HEK293 (cell line): ENCODE measurements around the gene OPALIN.

Experiments
- CTCF ChIA-PET: fragments of 350-600 bp; formaldehyde crosslinking; extraction: SDS; loops from one replicate; lab custom pipeline; 2021; ENCODE audit warnings: antibody characterized with exemption; lab: Yijun Ruan, JAX
- POLR2A ChIA-PET: fragments of 300-600 bp; formaldehyde crosslinking; extraction: SDS; loops from one replicate; lab custom pipeline; 2020; ENCODE audit warnings: antibody characterized with exemption, inconsistent platforms; lab: Yijun Ruan, JAX
- H3K27ac ChIP-seq: fragments of 200-500 bp; sonication (Bioruptor generic); 2 replicates; pipeline ENCODE4 v1.5.1; 2014; ENCODE audit warnings: low read depth, low read length, control low read depth, inconsistent platforms; ENCODE audit errors: extremely low read depth
- H3K36me3 ChIP-seq, 2 experiments: fragments of 200-500 bp in 1 of 2; sonication (Bioruptor generic) in 1 of 2; 1 replicate in 1 of 2; 2 replicates in 1 of 2; pipeline ENCODE4 v1.5.1; 2014 to 2017; ENCODE audit warnings: inconsistent platforms in 2 of 2, low read length in 2 of 2; ENCODE audit not compliant: control insufficient read depth in 2 of 2, insufficient read depth in 1 of 2
- H3K4me1 ChIP-seq: fragments of 200-500 bp; sonication (Bioruptor generic); 2 replicates; pipeline ENCODE4 v1.5.1; 2014; ENCODE audit warnings: mild to moderate bottlenecking, low read length, inconsistent platforms; ENCODE audit not compliant: control insufficient read depth, insufficient read depth
- H3K4me3 ChIP-seq: 2 replicates; pipeline ENCODE4 v1.5.1; 2011; ENCODE audit warnings: low read depth, mild to moderate bottlenecking, control low read depth, low read length, moderate library complexity
- H3K9me3 ChIP-seq: fragments of 200-500 bp; sonication (Bioruptor generic); 2 replicates; pipeline ENCODE4 v1.5.1; 2014; ENCODE audit warnings: low read depth, low read length, inconsistent platforms; ENCODE audit not compliant: control insufficient read depth, insufficient read depth
- EGR2 ChIP-seq: fragments of 450-650 bp; formaldehyde crosslinking; IDR thresholded peaks from 2 replicates; pipeline ENCODE4 v1.5.1; 2016; ENCODE audit warnings: low read depth, missing biosample characterization, missing genetic modification characterization
- KLF10 ChIP-seq: fragments of 450-650 bp; IDR thresholded peaks from 2 replicates; pipeline ENCODE4 v1.5.1; 2018; ENCODE audit warnings: missing biosample characterization, mild to moderate bottlenecking, missing genetic modification characterization
- PRDM1 ChIP-seq: fragments of 450-650 bp; formaldehyde crosslinking; IDR thresholded peaks from 2 replicates; pipeline ENCODE4; 2016; ENCODE audit warnings: missing biosample characterization, missing genetic modification characterization
- ZBTB48 ChIP-seq: fragments of 450-650 bp; formaldehyde crosslinking; IDR thresholded peaks from 2 replicates; pipeline ENCODE4 v1.5.1; 2016; ENCODE audit warnings: missing biosample characterization, missing genetic modification characterization
- ZBTB8A ChIP-seq: fragments of 450-650 bp; formaldehyde crosslinking; IDR thresholded peaks from 2 replicates; pipeline ENCODE4 v1.5.1; 2016; ENCODE audit warnings: missing biosample characterization, missing genetic modification characterization
- ZNF10 ChIP-seq: fragments of 450-650 bp; formaldehyde crosslinking; IDR thresholded peaks from 2 replicates; pipeline ENCODE4 v1.5.1; 2017; ENCODE audit warnings: missing biosample characterization, missing genetic modification characterization
- ZNF114 ChIP-seq: fragments of 450-650 bp; formaldehyde crosslinking; IDR thresholded peaks from 2 replicates; pipeline ENCODE4 v1.5.0; 2017; ENCODE audit warnings: missing biosample characterization, missing genetic modification characterization
- ZNF140 ChIP-seq: fragments of 450-650 bp; formaldehyde crosslinking; IDR thresholded peaks from 2 replicates; pipeline ENCODE4 v1.5.1; 2016; ENCODE audit warnings: missing biosample characterization, missing genetic modification characterization
- ZNF175 ChIP-seq: fragments of 450-650 bp; formaldehyde crosslinking; IDR thresholded peaks from 2 replicates; pipeline ENCODE4 v1.5.1; 2016; ENCODE audit warnings: missing biosample characterization, missing genetic modification characterization
- ZNF239 ChIP-seq: fragments of 450-650 bp; formaldehyde crosslinking; IDR thresholded peaks from 2 replicates; pipeline ENCODE4 v1.5.1; 2016; ENCODE audit warnings: missing biosample characterization, missing genetic modification characterization
- ZNF311 ChIP-seq: fragments of 450-650 bp; formaldehyde crosslinking; IDR thresholded peaks from 2 replicates; pipeline ENCODE4 v1.5.1; 2017; ENCODE audit warnings: missing biosample characterization, missing genetic modification characterization, borderline replicate concordance
- ZNF324 ChIP-seq: fragments of 450-650 bp; formaldehyde crosslinking; IDR thresholded peaks from 2 replicates; pipeline ENCODE4 v1.5.1; 2016; ENCODE audit warnings: missing biosample characterization, missing genetic modification characterization
- ZNF341 ChIP-seq: fragments of 450-650 bp; formaldehyde crosslinking; IDR thresholded peaks from 2 replicates; pipeline ENCODE4; 2016; ENCODE audit warnings: low read depth, missing biosample characterization, missing genetic modification characterization
- ZNF433 ChIP-seq: fragments of 450-650 bp; formaldehyde crosslinking; IDR thresholded peaks from 2 replicates; pipeline ENCODE4 v1.5.1; 2016; ENCODE audit warnings: missing biosample characterization, missing genetic modification characterization, low read depth
- ZNF510 ChIP-seq: fragments of 450-650 bp; formaldehyde crosslinking; IDR thresholded peaks from 2 replicates; pipeline ENCODE4 v1.5.1; 2018; ENCODE audit warnings: mild to moderate bottlenecking, missing genetic modification characterization, missing biosample characterization; ENCODE audit not compliant: insufficient replicate concordance
- ZNF530 ChIP-seq: fragments of 450-650 bp; formaldehyde crosslinking; IDR thresholded peaks from 2 replicates; pipeline ENCODE4 v1.5.1; 2016; ENCODE audit warnings: low read depth, missing biosample characterization, missing genetic modification characterization
- ZNF555 ChIP-seq: fragments of 450-650 bp; formaldehyde crosslinking; conservative IDR thresholded peaks from 2 replicates; pipeline ENCODE4 v1.5.1; 2017; ENCODE audit warnings: missing biosample characterization, mild to moderate bottlenecking, missing genetic modification characterization, inconsistent platforms
- ZNF560 ChIP-seq: fragments of 450-650 bp; formaldehyde crosslinking; IDR thresholded peaks from 2 replicates; pipeline ENCODE4 v1.5.1; 2017; ENCODE audit warnings: missing biosample characterization, missing genetic modification characterization, borderline replicate concordance
- ZNF624 ChIP-seq: fragments of 450-650 bp; formaldehyde crosslinking; IDR thresholded peaks from 2 replicates; pipeline ENCODE4 v1.5.1; 2017; ENCODE audit warnings: missing biosample characterization, missing genetic modification characterization
- ZNF701 ChIP-seq: fragments of 450-650 bp; formaldehyde crosslinking; IDR thresholded peaks from 2 replicates; pipeline ENCODE4 v1.5.1; 2016; ENCODE audit warnings: missing biosample characterization, missing genetic modification characterization
- ZNF76 ChIP-seq: fragments of 450-650 bp; formaldehyde crosslinking; IDR thresholded peaks from 2 replicates; pipeline ENCODE4; 2016; ENCODE audit warnings: low read depth, missing biosample characterization, missing genetic modification characterization, borderline replicate concordance
- ZNF830 ChIP-seq: fragments of 450-650 bp; IDR thresholded peaks from 2 replicates; pipeline ENCODE4 v1.5.0; 2018; ENCODE audit warnings: missing biosample characterization, missing genetic modification characterization, low read depth, mild to moderate bottlenecking, moderate library complexity
- ZNF837 ChIP-seq: fragments of 450-650 bp; formaldehyde crosslinking; IDR thresholded peaks from 2 replicates; pipeline ENCODE4 v1.5.1; 2016; ENCODE audit warnings: missing biosample characterization, missing genetic modification characterization
- TF ChIP-seq, protein P1 (sequence below): fragments of 450-650 bp; formaldehyde crosslinking; IDR thresholded peaks from 2 replicates; pipeline ENCODE4; 2016; ENCODE audit warnings: missing biosample characterization, missing genetic modification characterization

The OPALIN gene

DNA sequence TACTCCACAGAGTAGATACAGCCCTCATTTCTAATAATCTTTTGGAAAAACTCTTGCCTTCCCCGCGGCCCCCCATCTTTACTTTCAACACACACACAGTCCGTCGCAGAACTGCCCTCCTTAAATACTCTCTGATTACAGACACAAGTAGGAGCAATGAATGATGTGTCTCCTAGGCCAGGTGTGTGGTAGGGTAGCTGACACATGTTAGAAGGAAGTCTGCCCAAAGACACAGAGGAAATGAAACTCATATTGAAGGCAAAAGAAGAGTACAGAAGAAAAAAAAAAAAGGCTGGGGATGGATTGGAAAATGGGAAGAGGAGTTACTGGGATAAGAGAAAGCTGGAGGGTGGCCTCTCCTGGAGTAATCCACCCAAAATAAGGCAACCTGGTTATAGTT lies 14.6 kb downstream of the OPALIN start:
- ChIA-PET POLR2A (no interaction called here), CTCF (interaction anchor here (0.9 to 2.2 kb wide), 3 partner anchors 10 to 327 kb away, joined by 4 to 8 read pairs (median 4); no protein-coding TSS in a partner anchor)
- Histone ChIP-seq H3K9me3 (no peaks in the 10 kb centered on the region), H3K4me3 (no peak overlapping the region), H3K4me1 (no peaks in the 10 kb centered on the region), H3K27ac (no peak overlapping the region), H3K36me3 (no peaks in the 10 kb centered on the region)
- TF ChIP-seq ZNF239 (tag by site-specific recombination): no peak
- TF ChIP-seq PRDM1 (tag by site-specific recombination): no peak
- TF ChIP-seq ZNF555 (tag by site-specific recombination): no peak
- no peak for TF ChIP-seq ZNF114
- TF ChIP-seq ZNF10 (tag by site-specific recombination): no peak

DNA sequence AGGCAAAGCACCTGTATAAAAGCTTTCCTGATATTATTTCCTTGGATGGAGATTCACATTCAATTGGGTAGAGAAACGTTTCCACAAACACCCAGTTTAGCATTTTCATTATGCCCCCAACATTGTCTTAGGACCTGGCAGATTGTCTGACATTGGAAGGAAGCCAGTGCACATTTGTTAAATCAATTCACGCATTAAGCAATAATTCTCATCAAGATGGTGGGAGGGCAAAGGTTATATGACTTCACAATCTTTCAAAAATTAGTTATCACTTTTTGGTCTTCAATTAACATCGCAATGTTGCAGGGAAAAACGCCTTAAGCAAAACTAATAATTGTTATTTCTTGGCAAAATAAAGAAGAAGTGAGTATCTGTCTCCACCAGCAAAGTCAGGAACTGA lies 16.4 kb downstream of the OPALIN start:
- no peak overlapping the region for H3K27ac ChIP-seq
- H3K4me1 ChIP-seq: no peaks in the 10 kb centered on the region
- H3K4me3 ChIP-seq: no peak overlapping the region
- no peaks in the 10 kb centered on the region for H3K9me3 ChIP-seq
- no peak for TF ChIP-seq ZNF510
- no peak for TF ChIP-seq ZNF175 (tag by site-specific recombination)
- no peak for TF ChIP-seq ZBTB8A (tag by site-specific recombination)
- no peak for TF ChIP-seq ZNF701 (tag by site-specific recombination)
- TF ChIP-seq ZNF324 (tag by site-specific recombination): no peak
- TF ChIP-seq ZNF311: no peak
- no peak for TF ChIP-seq KLF10
- TF ChIP-seq ZNF560: no peak
- no peak for TF ChIP-seq ZNF433 (tag by site-specific recombination)
- no peak for TF ChIP-seq ZNF624 (tag by site-specific recombination)
- no peak for TF ChIP-seq ZNF837
- TF ChIP-seq EGR2: no peak
- no peak for TF ChIP-seq ZNF830 (tag by site-specific recombination)
- no peak for TF ChIP-seq ZNF140 (tag by site-specific recombination)
- no peak for TF ChIP-seq ZBTB48 (tag by site-specific recombination)
- TF ChIP-seq, protein P1, sequence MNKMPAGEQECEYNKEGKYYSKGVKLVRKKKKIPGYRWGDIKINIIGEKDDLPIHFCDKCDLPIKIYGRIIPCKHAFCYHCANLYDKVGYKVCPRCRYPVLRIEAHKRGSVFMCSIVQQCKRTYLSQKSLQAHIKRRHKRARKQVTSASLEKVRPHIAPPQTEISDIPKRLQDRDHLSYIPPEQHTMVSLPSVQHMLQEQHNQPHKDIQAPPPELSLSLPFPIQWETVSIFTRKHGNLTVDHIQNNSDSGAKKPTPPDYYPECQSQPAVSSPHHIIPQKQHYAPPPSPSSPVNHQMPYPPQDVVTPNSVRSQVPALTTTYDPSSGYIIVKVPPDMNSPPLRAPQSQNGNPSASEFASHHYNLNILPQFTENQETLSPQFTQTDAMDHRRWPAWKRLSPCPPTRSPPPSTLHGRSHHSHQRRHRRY: no peak
- TF ChIP-seq ZNF530 (tag by site-specific recombination): no peak
- TF ChIP-seq ZNF341 (tag by site-specific recombination): no peak
- TF ChIP-seq ZNF76 (tag by site-specific recombination): no peak
- TF ChIP-seq, all 188 proteins: peak for 0
- ChIA-PET POLR2A (no interaction called here), CTCF (interaction anchor here (1.1 to 1.7 kb wide), 2 partner anchors 113 to 325 kb away, joined by 3 to 4 read pairs; no protein-coding TSS in a partner anchor)
- H3K36me3 ChIP-seq: no peaks in the 10 kb centered on the region
